GM21576 (cell line): ENCODE measurements around the gene HPCAL1.

Experiments
- ATAC-seq: cut with Tn5 transposase; IDR thresholded peaks from one replicate; pipeline ENCODE4 v1.9.1; 2021; ENCODE audit warnings: mild to moderate bottlenecking, moderate library complexity; ENCODE audit not compliant: unreplicated experiment

The HPCAL1 gene

DNA sequence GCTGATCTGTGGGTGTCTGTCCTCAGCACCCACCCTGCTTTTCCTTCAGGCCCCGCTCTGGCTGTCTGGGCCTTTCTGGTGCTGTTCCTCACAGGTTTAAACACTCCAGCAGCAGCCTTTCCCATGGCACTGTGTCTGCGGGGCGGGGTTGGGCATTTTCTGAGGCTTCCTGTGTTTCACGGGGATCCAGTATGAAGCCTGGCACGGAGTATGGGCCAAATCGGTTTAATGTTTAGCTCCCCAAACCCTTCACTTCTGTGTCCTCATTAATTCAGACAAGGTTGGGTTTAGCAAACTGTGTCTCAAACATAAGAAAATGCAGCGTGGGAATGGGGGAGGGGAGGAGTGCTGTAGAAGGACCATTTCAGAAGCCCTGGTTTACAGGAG lies 44.9 kb downstream of the HPCAL1 start:
- no peak for ATAC-seq

DNA sequence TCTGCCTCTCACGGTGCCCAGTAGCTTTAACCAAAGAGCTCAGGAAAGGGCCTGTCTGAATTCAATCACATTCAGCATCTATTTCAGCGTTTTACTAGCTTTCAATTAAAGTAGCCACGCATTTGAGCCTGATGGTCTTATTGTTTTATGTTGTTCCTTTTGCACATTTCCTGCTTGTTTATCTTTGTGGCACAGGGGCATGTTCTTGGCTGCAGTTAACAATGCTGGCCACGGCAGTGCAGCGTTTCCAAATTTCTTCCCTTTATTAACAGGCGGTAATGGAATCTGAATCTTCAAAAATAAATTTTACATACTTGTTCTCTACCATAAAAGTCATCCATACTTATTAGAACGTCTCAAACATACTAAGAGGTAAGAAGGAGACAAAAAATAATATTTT lies 46.2 kb downstream of the HPCAL1 start:
- ATAC-seq: no peak

GRCh38 chr2:10350761-10351160 lies 48.1 kb downstream of the HPCAL1 start:
- no peak for ATAC-seq

- no peak for ATAC-seq
Measured at GRCh38 chr2:10352361-10352760, 49.7 kb downstream of the HPCAL1 start.

DNA sequence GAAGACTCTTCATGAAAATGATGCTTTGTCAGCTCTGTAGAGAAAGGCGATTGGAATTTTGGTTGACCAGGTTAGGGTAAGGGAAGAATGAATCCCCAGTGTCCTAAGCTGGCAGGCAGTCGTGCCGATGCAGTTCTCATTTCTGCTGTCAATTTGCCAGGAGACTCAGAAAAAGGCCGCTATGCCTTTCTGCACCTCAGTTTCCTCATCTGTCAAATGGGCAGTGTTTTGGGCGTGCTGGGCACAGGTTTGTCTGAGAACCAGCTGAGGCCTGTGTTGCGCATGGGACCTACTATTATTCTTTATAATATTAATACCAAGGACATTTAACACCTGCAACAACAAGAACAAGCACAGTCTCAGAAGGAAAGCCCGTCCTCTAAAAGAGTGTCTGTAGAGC lies 50.3 kb downstream of the HPCAL1 start:
- ATAC-seq: no peak

DNA sequence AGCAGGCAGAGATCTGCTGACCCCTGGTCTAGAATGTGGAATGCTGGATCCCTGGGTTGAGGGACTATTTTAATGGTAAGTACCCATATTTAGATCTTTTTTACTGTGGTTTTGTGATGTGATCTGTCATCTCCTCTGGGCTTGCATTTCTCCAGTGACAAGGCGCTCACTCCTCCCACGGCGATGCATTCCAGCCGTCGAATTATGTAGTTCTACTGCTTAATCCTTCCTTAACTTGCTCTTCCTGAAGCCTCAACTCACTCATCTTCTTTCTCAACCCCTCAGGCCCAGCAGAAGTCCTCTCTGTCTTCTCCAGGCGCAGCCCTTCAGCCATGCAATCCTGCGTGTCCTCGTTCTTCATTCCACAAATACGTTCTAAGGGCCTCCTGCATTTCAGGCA lies 51.2 kb downstream of the HPCAL1 start:
- no peak for ATAC-seq

- ATAC-seq: no peak
Measured at GRCh38 chr2:10354399-10354798, 51.7 kb downstream of the HPCAL1 start.

- no peak for ATAC-seq
Measured at GRCh38 chr2:10355471-10356438, 53.1 kb downstream of the HPCAL1 start.

GRCh38 chr2:10356439-10356811 lies 53.7 kb downstream of the HPCAL1 start:
- no peak for ATAC-seq

- ATAC-seq: no peak
Measured at GRCh38 chr2:10357193-10358169, 54.8 kb downstream of the HPCAL1 start.

DNA sequence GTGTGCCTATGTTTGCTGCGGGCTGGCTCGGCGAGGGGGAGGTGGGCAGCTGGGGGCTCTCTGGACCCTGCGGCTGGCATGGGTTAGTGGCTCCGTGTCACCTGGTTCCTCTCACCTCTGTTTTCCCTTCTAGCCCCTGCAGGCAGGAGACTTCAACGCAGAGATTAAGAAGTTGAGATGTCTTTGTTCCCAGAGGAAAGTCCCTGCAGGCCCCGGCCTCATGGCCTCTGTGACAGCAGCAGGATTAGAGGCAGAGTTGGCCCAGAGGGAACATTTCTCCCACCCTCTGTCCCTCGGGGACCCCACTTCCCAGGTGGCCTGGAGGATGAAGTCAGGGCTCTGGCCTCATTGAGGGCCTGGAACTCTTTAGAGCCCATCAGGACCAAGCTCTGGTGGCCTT lies 56.5 kb downstream of the HPCAL1 start:
- ATAC-seq: no peak

- no peak for ATAC-seq
Measured at GRCh38 chr2:10359731-10360329, 57.1 kb downstream of the HPCAL1 start.

- no peak for ATAC-seq
Measured at GRCh38 chr2:10360460-10360849, 57.8 kb downstream of the HPCAL1 start.

- ATAC-seq: no peak
Measured at GRCh38 chr2:10360850-10361588, 58.3 kb downstream of the HPCAL1 start.

DNA sequence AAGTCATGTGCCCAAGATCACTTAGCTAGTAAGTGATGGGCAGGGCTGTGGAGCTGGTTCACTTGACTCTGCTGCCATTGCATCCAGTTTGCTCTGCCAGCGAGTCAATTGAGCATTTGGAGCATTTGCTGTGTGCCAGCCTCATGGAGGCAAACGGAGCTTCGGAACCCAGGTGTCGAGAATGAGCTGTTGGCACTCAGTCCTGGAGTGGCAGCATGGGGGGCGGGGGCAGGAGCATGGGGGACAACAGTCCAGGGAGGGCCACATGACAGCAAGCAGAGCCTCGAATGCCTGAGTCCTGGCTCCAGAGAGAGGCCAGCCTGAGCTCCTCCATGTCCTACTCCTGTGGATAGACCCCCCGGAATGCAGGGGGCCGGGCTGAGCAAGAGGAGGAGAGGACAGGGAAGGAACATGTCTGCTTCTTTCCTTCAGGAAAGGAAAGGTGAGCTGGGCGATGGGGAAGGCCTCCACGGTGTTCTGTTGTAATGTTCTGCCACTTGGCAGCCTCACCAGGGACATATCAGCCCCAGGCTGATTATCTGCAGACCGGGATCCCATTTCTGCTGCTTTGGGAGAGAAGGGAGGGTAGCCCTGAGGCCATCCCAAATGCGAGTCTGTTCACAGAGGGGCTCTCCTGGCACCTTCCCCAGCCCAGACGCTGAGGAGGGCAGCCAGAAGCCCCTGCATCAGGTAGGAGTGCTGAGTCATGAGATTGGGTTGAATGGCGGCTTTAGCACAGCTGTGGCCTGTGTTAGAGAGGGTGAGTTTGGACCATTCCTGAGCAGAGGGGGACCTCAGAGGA lies 59.6 kb downstream of the HPCAL1 start:
- ATAC-seq: no peak

DNA sequence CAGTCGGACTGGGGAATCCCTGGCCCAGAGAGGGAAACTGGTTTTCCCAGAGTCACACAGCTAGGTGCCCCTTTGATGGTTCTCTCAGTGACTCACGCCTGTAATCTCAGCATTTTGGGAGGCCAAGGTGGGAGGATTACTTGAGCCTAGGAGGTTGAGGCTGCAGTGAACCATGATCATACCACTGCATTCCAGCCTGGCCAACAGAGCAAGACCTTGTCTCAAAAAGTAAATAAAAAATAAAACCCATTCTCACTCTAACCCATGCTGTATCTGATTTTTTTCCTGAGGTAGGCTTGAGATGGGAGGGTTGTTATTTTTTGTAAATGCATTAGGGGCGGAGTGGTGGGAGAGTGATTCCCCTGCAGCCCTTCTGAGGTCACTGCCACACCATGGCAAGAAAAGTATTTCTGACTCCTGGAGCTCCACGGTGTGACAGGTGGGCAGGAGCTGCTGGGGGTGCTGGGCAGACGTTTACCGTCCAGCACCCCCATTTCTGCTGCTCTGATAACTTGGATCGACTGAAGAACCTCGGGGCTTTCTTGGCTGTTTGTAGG lies 60.3 kb downstream of the HPCAL1 start:
- ATAC-seq: no peak

- no peak for ATAC-seq
Measured at GRCh38 chr2:10363861-10364610, 61.3 kb downstream of the HPCAL1 start.

- ATAC-seq: no peak
Measured at GRCh38 chr2:10365412-10365811, 62.7 kb downstream of the HPCAL1 start.
